WTC11 (cell line): Measurements from ENCODE around the gene SHKBP1. TPM values are rescaled to one million over a fixed set of nuclear protein-coding genes. Genes with fewer than 3 reads are reported as not detected.

Experiments
- AR ChIP-seq: fragments of 250-450 bp; sonication (Bioruptor Pico); IDR thresholded peaks from 2 replicates; pipeline ENCODE4 v1.9.0; 2021; ENCODE audit warnings: mild to moderate bottlenecking
- E2F5 ChIP-seq: sonication (generic); formaldehyde crosslinking; IDR thresholded peaks from 2 replicates; pipeline ENCODE4 v1.8.1; 2022; ENCODE audit warnings: mild to moderate bottlenecking, moderate library complexity, missing genetic modification reagents
- ELF4 ChIP-seq: sonication (generic); formaldehyde crosslinking; IDR thresholded peaks from 2 replicates; pipeline ENCODE4 v1.8.1; 2022; ENCODE audit warnings: low read depth, mild to moderate bottlenecking, moderate library complexity, missing genetic modification reagents
- FOXK1 ChIP-seq: sonication (generic); formaldehyde crosslinking; IDR thresholded peaks from 2 replicates; pipeline ENCODE4 v1.8.0; 2022; ENCODE audit warnings: mild to moderate bottlenecking, moderate library complexity, missing genetic modification reagents
- GABPB1 ChIP-seq: sonication (generic); formaldehyde crosslinking; IDR thresholded peaks from 2 replicates; pipeline ENCODE4 v1.8.1; 2023; ENCODE audit warnings: mild to moderate bottlenecking, missing genetic modification reagents
- JUN ChIP-seq: sonication (generic); formaldehyde crosslinking; IDR thresholded peaks from 2 replicates; pipeline ENCODE4 v1.8.0; 2023; ENCODE audit warnings: mild to moderate bottlenecking, missing genetic modification reagents
- MXD4 ChIP-seq: fragments of 250-450 bp; sonication (Bioruptor Pico); IDR thresholded peaks from 2 replicates; pipeline ENCODE4 v1.8.0; 2021; ENCODE audit warnings: mild to moderate bottlenecking, moderate library complexity, borderline replicate concordance
- PREB ChIP-seq: sonication (generic); formaldehyde crosslinking; IDR thresholded peaks from 2 replicates; pipeline ENCODE4 v1.8.1; 2022; ENCODE audit warnings: mild to moderate bottlenecking, missing genetic modification reagents, moderate library complexity, borderline replicate concordance
- SP1 ChIP-seq: sonication (generic); formaldehyde crosslinking; conservative IDR thresholded peaks from 2 replicates; pipeline ENCODE4 v1.8.1; 2022; ENCODE audit warnings: missing genetic modification reagents
- TP53 ChIP-seq: sonication (generic); formaldehyde crosslinking; IDR thresholded peaks from 2 replicates; pipeline ENCODE4 v1.8.1; 2023; ENCODE audit warnings: mild to moderate bottlenecking, missing genetic modification reagents
- ZNF121 ChIP-seq: sonication (generic); formaldehyde crosslinking; IDR thresholded peaks from 2 replicates; pipeline ENCODE4 v1.8.0; 2023; ENCODE audit warnings: missing genetic modification reagents
- ZNF138 ChIP-seq: sonication (generic); formaldehyde crosslinking; conservative IDR thresholded peaks from 2 replicates; pipeline ENCODE4 v1.8.1; 2022; ENCODE audit warnings: mild to moderate bottlenecking, moderate library complexity, missing genetic modification reagents
- ZNF232 ChIP-seq: sonication (generic); formaldehyde crosslinking; IDR thresholded peaks from 2 replicates; pipeline ENCODE4 v1.8.0; 2022; ENCODE audit warnings: mild to moderate bottlenecking, missing genetic modification reagents
- ZNF425 ChIP-seq: fragments of 250-450 bp; sonication (Bioruptor Pico); conservative IDR thresholded peaks from 2 replicates; pipeline ENCODE4 v1.9.0; 2021; ENCODE audit warnings: mild to moderate bottlenecking
- ZNF512 ChIP-seq: sonication (generic); formaldehyde crosslinking; IDR thresholded peaks from 2 replicates; pipeline ENCODE4 v1.8.1; 2022; ENCODE audit warnings: missing genetic modification reagents, borderline replicate concordance
- ZNF532 ChIP-seq: fragments of 250-450 bp; sonication (Bioruptor Pico); IDR thresholded peaks from 2 replicates; pipeline ENCODE4 v1.9.0; 2021; ENCODE audit warnings: mild to moderate bottlenecking, borderline replicate concordance
- total RNA-seq: library from RNA; stranded (reverse); gene quantifications from 3 replicates; pipeline ENCODE4 v1.2.3, GENCODE V29; 2021

SHKBP1 gene
- total RNA-seq, 1 experiment from 2014 or later, result 71.7 TPM

GRCh38 chr19:40607311-40608239 lies 30.9 kb downstream of the SHKBP1 start (continued):
- TF ChIP-seq ZNF232 (CRISPR knock-in tag), result no peak
- no peak for TF ChIP-seq MXD4
- TF ChIP-seq GABPB1 (CRISPR knock-in tag), result peak; percentile 62
- no peak for TF ChIP-seq E2F5 (CRISPR knock-in tag)
- 0 out of 2 replicates have a peak, but pooled peaks have one; percentile 45 for TF ChIP-seq PREB (CRISPR knock-in tag)
- peak; percentile 41; the same call in 1 of the 2 replicates for TF ChIP-seq FOXK1 (CRISPR knock-in tag)
- no peak for TF ChIP-seq ZNF425
- no peak for TF ChIP-seq SP1 (CRISPR knock-in tag)
- TF ChIP-seq AR (CRISPR knock-in tag), result no peak
- TF ChIP-seq ZNF121 (CRISPR knock-in tag), result peak; percentile 19; the same call in 1 of the 2 replicates
- TF ChIP-seq JUN, result 0 out of 2 replicates have a peak, but pooled peaks have one; percentile 50
- TF ChIP-seq TP53 (CRISPR knock-in tag), result no peak
- no peak for TF ChIP-seq ELF4 (CRISPR knock-in tag)
- TF ChIP-seq ZNF532 (CRISPR knock-in tag), result no peak
- no peak for TF ChIP-seq ZNF138 (CRISPR knock-in tag)
- no peak for TF ChIP-seq ZNF512 (CRISPR knock-in tag)
